TTC549 (cell line): ENCODE measurements around the gene SEMA3B.

ENCODE experiments used
- FAIRE-seq: peaks from 2 replicates; lab custom pipeline; 2012; peaks lifted over from hg19 to GRCh38; lab: Jason Lieb, UNC

SEMA3B gene

GRCh38 chr3:50318163-50318562, 49.2 kb downstream of the SEMA3B start:
- FAIRE-seq: no peak

- no peak for FAIRE-seq
These were observed 49.7 kb downstream of the SEMA3B start for GRCh38 chr3:50318615-50319014.

DNA sequence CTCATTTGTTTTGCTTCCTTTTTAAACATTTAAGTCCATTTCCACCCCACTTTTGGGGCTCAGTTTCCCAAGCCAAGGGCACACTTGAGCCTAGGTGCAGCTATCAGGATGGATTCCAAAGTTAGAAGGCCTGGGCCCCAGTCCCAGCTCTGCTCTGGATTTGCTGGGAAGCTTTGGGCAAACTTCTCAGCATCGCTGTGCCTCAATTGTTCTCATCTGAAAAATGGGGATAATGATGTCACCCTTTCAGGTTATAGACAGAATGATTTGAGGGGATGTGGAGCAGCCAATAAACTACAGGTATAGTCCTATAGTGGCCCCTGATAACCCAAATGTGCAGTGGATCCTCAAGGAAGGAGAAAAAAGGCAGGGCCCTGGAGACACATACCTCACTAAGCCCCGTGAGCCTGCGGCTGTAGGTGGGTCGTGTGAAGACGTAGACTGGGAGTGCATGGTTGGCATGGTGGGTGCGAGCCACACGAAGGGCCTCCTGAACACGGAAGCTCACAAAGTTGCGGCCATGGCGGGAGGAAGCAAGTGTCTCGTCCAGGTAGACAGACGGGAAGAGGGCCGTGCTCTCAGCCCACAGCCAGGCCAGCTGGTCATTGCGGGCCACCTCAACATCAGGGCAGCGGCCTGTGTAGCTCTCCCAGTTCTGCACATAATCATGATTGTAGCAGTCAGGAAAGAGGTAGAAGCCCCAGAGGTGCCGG, 50.4 kb downstream of the SEMA3B start:
- no peak for FAIRE-seq

DNA sequence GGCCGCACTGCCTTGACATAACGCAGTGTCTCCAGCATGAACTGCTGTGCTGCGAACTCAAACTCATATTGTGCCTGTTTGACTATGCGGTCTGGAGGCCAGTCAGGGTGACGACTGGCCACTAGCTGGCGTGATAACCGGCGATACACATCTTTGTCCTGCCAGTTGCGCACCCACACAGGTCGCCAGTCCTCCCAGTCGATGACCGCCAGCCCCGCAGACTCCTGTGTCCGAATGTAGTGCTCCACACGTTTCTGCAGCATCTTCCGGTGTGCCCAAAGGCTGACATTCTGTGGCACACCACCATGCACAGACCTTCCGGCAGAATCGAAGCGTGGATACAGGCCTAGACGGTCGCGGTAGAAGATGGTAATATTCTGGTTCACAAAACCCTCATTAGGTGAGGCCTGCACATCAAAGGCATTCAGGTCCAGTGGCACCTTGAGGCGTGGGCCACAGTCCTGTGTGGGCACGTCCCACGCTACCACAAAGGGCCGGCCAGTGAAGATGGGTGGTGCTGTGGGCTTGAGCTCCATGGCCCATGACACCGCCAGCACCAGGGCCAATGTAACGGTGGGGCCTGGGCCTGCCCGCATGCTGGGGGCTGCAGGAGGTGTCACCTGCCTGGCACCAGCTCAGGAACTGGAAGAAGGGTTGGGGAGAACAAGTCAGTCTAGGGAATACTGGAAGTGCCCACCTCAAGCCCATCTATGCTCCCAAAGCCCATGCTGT, 51.1 kb downstream of the SEMA3B start:
- FAIRE-seq: no peak

DNA sequence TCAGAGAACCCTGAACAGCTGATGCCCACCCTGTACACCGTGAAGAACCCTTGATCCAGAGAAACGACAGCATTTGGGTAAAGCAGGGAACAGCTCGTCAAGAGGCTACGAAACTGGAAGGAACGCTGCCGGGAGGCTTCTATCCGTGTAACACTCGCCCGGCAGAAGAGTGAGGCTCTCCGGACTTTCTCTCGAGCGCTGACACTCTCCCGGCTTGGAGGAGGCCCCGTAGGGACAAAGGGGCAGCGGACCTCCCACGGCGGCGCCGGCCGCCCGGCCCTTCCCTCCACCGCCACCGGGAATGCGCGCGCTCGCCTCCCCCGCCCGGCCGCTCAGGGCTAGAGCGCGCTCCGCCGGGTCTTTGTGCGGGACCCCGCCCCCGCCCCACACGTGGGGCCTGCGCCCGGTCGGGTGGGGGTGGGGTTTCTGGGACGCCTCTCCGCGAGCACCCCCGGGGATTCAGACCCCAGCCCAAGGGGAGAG, 51.9 kb downstream of the SEMA3B start:
- no peak for FAIRE-seq

- FAIRE-seq: no peak
These were observed 52.6 kb downstream of the SEMA3B start for GRCh38 chr3:50321336-50322114.

DNA sequence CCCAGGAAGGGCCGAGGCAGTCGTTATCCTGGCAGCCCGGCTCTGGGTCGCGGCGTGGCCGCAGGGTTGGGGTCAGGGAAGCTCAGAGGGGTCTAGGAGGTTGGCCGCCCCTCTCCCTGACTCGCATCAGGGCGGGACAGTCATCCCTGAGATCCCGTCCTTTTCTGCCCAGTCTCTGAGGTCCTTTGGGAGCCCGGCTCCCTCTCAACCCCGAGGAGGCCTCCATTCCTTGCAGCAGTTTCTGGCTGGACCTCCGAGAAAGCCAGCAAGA, 53.1 kb downstream of the SEMA3B start:
- no peak for FAIRE-seq

DNA sequence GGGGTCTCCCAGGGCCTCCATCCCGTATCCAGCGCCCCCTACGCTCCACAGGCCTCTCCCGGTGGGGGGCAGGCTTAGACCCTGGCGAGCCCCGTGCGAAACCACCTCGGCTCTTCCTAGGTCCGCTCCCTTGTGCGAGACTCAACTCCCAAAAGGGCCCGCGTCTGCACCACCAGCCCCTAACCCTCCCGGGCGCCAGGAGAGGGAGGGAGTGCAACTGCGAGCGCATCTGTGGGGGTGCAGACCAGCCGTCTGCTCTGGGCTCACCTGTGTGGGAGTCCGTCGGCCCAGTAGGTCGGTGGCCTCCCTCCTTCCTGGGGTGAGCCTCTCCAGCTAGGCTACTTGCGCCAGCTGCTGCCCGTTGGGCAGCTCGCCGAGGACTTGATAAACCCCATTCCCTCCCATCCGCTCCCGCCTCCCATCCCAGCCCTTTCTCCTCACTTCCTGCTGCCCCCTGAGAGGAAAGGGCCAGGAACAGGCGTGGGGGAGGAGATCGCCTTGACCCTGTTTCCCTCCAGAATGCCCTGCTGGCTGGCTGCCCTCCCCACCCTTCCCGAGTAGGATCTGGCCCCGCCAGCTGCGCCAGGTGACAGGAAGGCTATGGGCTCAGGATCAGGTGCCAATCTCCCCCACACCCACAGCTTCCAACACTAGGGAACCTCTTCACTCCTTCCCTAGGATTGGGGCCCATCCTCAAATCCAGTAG, 53.6 kb downstream of the SEMA3B start, which contains the start of gene HYAL2:
TSS of gene HYAL2 (minus strand) at position 360 of the 706 bp plus-strand sequence. CDS start 2,256 bp downstream, outside the sequence.
- FAIRE-seq: no peak

- FAIRE-seq: no peak
These were observed 54.2 kb downstream of the SEMA3B start for GRCh38 chr3:50323092-50323600.

GRCh38 chr3:50323614-50324199, 54.8 kb downstream of the SEMA3B start:
- no peak for FAIRE-seq

DNA sequence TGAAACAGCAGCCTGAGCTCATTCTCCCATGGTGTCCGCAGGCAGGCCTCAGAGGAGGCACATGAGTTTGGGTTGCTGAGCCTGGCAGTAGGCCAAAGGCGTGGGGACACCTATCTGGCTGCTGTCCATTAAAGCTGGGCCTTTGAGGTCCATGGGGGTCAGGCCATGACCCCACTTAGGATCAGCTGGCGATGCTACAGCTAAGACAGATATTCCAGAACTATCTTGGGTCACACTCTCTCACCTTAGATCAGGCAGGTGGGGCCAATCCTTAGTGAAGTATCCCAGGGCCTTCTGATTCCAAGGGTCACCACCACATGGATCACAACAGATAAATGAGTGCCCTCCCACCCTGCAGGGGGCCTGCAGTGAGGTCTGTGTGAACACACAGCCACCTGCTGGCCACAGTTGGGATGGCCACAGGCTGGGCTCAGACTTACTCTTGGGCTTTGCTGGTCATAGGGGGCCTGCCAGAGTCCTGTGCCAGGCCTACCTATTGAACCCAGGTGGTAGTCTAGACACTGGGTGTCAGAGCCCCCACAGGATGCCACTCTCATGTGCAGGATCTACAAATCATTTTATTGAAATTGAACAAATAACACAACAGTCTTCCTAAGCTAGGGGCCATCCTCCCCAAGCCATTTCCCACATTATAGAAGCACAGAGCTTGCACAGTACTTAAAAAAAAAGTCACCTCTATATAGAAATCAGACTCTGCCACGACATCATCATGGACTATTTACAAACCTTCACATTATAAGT, 55.6 kb downstream of the SEMA3B start:
- FAIRE-seq: no peak

GRCh38 chr3:50325113-50325480, 56.1 kb downstream of the SEMA3B start:
- FAIRE-seq: no peak

DNA sequence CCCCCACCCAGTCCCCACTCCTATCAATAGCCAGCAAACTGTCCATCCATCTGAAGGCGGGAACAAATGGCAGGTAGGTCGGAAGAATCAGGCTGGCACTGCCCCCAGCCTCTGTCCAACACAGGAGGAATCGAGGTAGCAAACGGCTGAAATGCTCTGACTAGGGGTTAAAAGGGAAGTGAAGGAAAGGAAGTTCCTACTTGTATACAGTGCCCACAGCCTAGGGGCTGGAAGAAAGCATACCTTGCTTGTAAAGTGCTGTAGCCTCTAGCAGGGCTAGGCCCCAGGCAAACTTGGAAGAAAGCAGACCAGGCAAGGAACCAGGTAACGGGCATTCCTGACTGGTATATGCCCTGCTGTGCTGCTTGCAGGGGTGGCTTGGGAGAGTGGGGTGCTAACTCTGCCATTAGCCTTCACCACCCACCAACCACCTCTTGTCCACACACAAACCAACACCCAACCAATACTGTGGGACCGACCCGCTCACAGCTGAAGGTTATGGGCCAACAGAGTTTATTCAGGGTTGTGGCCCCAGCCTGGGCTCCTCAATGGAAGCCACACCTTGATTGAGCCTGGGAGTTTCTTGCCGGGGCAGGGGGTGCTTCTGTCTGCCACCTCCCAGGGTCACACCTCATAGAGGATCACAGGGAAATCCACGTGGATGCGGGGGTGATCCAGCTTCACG, 56.7 kb downstream of the SEMA3B start:
- FAIRE-seq: no peak

DNA sequence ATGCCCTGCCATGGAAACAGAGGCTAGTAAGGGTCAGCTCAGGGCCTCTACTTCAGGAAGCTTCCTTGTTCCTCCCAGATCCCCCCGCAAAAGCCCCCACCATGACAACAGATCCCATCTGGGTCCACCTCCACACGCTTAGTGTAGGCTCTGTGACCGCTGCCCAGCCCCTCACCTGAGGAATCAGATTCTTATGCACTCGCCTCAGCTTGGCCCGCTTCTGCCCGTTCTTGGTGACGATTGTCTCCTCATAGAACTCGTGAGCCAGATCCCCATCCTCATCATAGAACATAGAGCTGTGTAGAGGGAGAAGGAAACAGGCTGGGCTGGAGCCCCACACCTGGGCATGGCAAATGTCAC, 57.2 kb downstream of the SEMA3B start:
- no peak for FAIRE-seq

DNA sequence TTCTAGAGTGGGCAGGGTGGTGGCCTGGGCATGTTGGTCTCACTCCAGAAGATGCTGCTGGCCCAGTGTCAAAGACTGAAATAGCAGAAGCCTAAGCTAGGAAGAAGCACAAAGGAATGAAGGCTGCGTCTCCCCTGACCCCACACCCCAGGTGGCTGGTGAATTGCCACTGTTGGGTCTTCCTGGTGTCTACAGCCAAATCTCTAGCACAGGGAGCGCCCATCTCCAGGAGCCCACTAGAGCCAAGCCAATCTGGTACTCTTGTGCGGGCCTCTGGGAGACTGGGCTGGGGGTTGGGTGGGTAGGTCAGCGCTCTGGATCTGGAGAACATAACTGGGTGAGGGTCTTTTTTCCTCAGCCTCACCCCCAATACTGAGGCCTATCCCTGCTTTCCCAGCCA, 58.2 kb downstream of the SEMA3B start:
- no peak for FAIRE-seq
